Fibroblast of peridontal ligament (primary cell): Measurements from ENCODE around the gene CST7.
"Not testable (repeated sequence)": the region's sequence is repeated elsewhere in the genome, so short reads cannot be mapped to it uniquely, and the experiment has no call there.

ENCODE experiments used
- DNase-seq: peaks from one replicate; pipeline ENCODE4 v3.0.0-alpha.2; 2010; ENCODE audit errors: extremely low read depth

The CST7 gene

DNA sequence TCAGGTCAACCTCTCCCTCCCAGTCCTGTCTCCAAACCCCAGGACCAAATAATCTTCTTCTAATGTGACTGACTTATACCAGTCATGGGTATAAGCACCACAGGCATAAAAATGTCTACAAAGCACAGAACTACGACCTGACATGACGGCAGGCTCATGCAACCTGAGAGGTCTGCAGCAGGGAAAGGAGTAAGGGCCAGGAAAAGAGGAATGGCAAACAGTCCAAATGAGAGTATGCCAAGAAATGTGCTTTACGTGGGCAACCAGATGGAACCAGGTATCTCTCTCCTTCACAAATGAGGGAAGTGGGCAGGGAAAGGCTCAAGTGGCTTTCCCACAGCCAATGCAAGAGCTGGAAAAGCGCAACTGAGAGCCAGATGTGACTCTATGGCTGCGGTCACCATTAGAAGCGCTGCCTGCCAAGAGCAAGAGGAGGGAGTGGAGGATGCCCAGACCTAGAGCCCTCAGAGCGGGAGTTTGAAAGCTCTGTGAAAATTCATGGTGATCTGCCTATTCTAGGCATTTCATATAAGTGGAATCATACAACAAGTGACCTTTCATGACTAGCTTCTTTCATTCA is 37.5 kb downstream of the CST7 start:
- DNase-seq: no peak

- no peak for DNase-seq
These were observed 38.2 kb downstream of the CST7 start for GRCh38 chr20:24987244-24987643.

- DNase-seq: no peak
These were observed 39.1 kb downstream of the CST7 start for GRCh38 chr20:24987873-24988835.

DNA sequence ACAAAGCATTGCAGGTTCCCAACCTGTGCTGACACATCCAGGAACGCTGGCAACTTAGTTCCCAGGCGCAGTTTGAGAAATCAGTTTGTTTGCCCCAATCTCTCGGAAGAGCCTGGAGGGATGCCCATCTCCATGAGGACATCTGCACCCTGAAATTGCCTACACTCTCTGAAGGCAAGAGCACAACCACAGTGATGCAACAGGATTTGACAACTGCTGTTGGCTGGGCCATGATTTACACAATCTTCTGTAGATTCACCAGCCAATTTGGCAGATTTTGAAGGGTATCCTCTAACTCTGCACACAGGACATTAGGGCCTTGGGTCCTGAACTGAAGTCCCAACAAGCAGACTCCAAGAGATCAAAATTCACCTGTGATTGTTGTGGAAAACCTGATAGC is 40.1 kb downstream of the CST7 start:
- no peak for DNase-seq

- DNase-seq: no peak
These were observed 41.8 kb downstream of the CST7 start for GRCh38 chr20:24990810-24991252.

- DNase-seq: no peak
These were observed 42.9 kb downstream of the CST7 start for GRCh38 chr20:24991897-24992486.

GRCh38 chr20:24992487-24993205 is 43.6 kb downstream of the CST7 start, which contains the start of gene APMAP:
Gene APMAP, minus strand, starts transcription at chr20:24992751. Its CDS starts 63 bp downstream, at chr20:24992688.
- DNase-seq: peak; percentile 85

- DNase-seq: peak; percentile 83
These were observed 44.5 kb downstream of the CST7 start for GRCh38 chr20:24993337-24994185.

DNA sequence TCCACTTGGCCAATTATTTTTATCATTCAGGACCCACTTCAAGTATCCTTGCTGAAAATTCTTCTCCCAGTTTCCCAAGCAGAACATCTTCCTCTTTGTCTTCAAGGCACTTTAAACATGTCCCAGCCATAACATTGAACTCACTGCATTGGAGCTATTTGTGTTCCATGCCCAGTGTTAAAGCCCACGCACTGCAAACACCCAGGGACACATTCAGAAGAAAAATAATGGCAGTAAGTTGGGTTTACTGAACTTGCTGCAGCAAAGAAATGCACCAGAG is 45.1 kb downstream of the CST7 start:
- DNase-seq: no peak

DNA sequence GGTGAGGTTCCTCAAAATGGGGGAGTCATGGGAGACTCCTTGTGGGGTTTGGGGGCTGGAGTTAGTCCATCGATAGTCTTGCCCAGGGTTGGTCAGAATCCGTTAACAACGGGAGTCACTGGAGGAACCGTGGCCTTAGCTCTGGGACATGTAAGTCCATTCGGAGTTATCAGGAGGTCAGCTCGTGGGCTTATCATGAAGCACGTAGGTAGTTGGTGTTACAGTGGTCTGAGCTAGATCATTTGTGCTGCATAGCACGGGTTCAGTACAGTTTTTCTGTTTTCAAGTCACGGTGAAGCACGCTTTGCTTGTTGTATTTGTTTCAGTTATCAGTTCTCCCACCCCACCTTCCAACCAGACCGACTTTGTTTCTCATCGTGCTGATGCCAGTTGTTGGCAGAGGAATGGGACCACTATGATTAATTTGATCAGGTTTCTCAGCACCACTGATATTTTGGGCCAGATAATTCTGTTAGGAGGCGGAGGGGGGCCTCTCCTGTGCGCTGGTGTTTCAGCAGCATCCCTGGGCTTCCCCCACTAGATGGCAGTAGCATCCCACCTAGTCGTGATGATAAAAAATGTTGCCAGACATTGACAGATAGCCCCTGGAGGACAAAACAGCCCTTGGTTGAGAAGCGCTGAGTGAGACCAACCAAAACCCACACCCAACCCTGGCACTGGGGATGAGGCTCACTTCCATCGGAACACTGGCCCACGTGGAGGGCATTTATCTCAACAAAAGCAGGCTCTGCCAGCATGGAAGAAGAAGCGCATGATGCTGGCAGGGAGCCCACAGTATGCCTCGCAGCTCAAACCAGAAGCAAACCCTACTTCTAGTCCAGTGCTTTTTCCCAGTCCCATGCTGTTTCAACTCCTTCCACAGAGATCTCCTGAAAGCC is 45.6 kb downstream of the CST7 start:
- peak; percentile 85 for DNase-seq

GRCh38 chr20:24995741-24996448 is 46.8 kb downstream of the CST7 start:
- DNase-seq: no peak

DNA sequence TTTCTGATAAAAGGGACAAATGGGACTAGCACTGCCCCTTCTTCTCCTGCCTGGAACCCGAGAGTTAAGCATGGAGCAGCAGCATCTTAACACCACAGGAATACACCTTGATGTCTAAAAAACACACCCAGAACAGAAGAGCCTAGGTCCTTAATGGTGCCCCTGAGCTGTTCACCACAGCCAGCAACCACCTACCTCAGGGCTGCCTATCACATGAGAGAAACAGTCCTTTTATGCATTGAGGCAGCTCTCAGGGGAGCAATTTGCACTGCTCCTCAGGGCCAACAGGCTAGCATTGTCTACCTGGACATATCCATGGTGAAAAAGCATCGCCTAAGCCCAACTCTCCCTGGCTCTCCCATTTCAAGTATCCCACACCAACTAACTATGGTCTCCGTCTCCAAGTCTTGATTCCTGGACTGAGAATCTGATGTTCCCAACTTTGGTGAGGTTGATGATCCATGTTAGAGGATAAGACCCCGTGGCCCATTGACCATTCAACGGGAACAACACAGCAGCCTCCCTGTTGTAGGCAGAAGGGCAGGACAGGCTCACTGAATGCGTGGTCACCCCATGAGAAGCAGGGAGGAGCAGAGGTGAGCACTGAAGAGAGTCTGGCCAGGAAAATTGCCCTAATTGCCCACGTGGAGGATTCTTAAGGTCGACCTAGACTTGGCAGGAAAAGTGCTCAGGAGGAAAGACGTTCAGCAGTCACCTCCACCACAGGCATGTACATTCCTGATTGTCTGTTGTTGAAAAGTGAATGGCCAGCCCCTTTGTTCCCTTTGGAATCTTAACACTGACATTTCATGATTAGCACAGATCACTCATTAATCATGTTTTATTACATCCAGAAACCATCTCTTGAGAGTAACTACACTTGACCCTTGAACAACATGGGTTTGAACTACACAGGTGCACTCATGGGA is 47.6 kb downstream of the CST7 start:
- DNase-seq: no peak

DNA sequence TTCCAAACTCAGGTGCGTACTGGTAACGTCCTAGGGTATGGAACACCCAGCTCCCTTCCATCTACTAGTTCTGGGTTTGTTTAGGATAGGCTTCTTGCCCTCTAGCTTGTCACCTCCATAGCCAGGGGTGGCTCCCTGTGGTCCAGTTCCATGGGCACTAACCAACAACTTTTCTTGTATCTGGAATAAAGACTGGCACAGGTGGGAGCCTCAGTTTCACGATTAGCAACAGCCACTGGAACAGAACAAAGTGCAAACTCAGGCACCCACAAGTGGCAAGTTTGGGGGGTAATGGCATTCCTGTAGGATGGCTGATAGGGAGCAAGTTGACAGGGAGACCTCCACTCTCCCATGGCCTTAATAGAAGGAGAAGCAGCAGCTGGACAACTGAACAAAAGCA is 49.1 kb downstream of the CST7 start:
- DNase-seq: no peak

DNA sequence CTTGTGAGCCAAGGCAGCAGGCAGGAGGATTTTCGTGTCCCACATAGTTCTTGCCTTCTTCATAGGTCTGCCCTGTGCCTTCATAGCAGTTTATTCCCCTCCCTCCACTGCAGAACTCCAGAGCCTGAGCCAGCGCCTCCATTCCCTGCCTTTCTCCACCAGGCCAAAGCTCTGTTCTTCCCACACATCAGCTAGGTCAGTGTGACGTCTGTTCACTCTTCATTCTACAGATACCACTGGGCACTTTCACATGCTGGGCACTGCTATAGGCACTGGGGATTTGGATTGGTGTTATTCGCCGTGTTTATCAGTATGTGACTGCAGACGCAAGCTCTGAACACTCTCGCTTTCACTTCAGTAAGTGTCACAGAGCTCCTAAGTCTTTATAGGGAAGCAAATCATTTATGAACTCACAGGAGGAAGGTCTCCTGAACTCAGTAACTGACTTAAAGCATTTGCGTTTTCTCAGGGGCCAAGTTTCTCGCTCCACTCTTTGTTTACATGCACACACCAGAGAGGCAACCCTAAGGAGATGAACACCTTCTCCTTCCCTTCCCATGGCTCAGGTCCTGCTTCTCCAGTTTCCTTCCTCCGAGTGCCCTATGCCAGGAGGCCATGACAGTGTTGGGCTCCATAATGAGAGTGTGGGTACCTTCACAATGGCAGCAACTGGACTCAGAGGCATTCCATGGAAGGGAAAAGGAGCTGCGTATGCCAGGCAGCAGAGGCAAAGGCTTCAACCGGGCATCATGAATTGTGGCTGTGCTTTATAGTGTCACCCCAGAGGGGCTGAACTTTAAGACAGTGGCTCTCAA is 49.8 kb downstream of the CST7 start:
- no peak for DNase-seq

GRCh38 chr20:24999568-24999967 is 50.5 kb downstream of the CST7 start:
- DNase-seq: no peak

GRCh38 chr20:25000268-25000801 is 51.3 kb downstream of the CST7 start:
- peak; percentile 93 for DNase-seq

DNA sequence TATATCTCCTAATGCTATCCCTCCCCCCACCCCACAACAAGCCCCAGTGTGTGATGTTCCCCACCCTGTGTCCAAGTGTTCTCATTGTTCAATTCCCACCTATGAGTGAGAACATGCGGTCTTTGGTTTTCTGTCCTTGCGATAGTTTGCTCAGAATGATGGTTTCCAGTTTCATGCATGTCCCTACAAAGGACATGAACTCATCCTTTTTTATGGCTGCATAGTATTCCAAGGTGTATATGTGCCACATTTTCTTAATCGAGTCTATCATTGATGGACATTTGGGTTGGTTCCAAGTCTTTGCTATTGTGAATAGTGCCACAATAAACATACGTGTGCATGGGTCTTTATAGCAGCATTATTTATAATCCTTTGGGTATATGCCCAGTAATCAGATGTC is 52.3 kb downstream of the CST7 start:
- DNase-seq: not testable (repeated sequence)
